ENCODE results near the gene CNTROB.

The CNTROB gene

GRCh38 chr17:7894226-7894625 lies 37.8 kb upstream of the CNTROB start:
- DNase-seq (ENCODE audit: low read depth), result no peak
- H3K4me3 ChIP-seq (ENCODE audit: low read depth, low read length), result no peak overlapping the region
- TF ChIP-seq, protein P1, sequence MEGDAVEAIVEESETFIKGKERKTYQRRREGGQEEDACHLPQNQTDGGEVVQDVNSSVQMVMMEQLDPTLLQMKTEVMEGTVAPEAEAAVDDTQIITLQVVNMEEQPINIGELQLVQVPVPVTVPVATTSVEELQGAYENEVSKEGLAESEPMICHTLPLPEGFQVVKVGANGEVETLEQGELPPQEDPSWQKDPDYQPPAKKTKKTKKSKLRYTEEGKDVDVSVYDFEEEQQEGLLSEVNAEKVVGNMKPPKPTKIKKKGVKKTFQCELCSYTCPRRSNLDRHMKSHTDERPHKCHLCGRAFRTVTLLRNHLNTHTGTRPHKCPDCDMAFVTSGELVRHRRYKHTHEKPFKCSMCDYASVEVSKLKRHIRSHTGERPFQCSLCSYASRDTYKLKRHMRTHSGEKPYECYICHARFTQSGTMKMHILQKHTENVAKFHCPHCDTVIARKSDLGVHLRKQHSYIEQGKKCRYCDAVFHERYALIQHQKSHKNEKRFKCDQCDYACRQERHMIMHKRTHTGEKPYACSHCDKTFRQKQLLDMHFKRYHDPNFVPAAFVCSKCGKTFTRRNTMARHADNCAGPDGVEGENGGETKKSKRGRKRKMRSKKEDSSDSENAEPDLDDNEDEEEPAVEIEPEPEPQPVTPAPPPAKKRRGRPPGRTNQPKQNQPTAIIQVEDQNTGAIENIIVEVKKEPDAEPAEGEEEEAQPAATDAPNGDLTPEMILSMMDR (IDR thresholded peaks at IDR 0.05; ENCODE audit: low read depth, low read length, missing control alignments), result no peak

- no peak for DNase-seq (ENCODE audit: low read depth)
- TF ChIP-seq, protein P1 (IDR thresholded peaks at IDR 0.05; ENCODE audit: low read depth, low read length, missing control alignments), result no peak
- no peak overlapping the region for H3K4me3 ChIP-seq (ENCODE audit: low read depth, low read length)
Measured at GRCh38 chr17:7894866-7895265, 37.1 kb upstream of the CNTROB start.

DNA sequence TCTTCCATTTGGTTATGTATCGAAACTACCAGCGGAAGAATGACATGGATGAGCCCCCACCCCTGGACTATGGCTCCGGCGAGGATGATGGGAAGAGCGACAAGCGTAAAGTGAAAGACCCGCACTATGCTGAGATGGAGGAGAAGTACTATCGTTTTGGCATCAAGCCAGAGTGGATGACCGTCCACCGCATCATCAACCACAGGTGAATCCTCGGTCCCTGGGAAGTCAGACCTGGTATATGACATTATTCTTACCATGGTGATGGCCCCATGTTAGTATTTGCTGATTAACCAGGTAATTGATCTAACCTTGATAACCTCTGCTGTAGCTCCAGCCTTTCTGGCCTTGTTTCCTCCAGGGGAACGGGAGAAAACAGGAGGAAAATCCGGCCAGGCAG lies 34.9 kb upstream of the CNTROB start:
- no peak for DNase-seq (ENCODE audit: low read depth)
- TF ChIP-seq, protein P1 (IDR thresholded peaks at IDR 0.05; ENCODE audit: low read depth, low read length, missing control alignments), result no peak
- H3K4me3 ChIP-seq (ENCODE audit: low read depth, low read length), result no peak overlapping the region

- no peak for DNase-seq (ENCODE audit: low read depth)
- H3K4me3 ChIP-seq (ENCODE audit: low read depth, low read length), result no peak overlapping the region
Measured at GRCh38 chr17:7897773-7898172, 34.2 kb upstream of the CNTROB start.

DNA sequence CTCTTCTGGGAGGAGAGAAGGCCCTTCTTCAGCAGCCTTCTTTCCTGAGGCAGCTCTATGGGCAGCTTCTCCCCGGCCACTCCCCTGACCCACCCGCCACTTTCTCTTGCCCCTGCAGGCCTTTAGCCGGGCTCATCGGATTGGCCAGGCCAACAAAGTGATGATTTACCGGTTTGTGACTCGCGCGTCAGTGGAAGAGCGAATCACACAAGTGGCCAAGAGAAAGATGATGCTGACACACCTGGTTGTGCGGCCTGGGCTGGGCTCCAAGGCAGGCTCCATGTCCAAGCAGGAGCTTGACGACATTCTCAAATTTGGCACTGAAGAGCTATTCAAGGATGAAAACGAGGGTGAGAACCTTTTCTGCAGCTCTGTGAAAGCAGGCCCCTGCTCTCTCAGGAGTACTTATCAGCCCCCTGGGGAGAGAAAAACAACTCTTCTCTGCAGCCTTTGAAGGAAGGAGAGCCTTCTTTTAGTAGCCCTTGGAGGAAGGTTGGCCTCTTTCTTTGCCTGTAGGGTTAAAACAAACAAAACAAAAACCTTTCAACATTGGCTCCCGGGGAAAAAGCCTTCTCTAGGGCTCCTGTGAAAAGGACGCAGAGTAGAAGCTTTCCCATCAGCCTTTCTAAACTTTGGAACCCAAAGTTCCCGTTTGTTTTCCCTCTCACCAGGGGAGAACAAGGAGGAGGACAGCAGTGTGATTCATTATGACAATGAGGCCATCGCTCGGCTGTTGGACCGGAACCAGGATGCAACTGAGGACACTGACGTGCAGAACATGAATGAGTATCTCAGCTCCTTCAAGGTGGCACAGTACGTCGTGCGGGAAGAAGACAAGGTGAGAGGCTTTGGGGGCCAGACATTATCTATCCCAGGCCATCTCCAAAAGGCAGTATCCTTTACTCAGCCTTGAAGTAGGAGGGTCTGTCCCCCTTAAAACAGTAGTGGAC lies 28.6 kb upstream of the CNTROB start:
- H3K4me3 ChIP-seq (ENCODE audit: low read depth, low read length), result no peak overlapping the region
- no peak for DNase-seq (ENCODE audit: low read depth)
- TF ChIP-seq, protein P1 (IDR thresholded peaks at IDR 0.05; ENCODE audit: low read depth, low read length, missing control alignments), result no peak

More at GRCh38 chr17:7897773-7898172, 34.2 kb upstream of the CNTROB start:
- TF ChIP-seq, protein P1 (IDR thresholded peaks at IDR 0.05; ENCODE audit: low read depth, low read length, missing control alignments), result no peak

DNA sequence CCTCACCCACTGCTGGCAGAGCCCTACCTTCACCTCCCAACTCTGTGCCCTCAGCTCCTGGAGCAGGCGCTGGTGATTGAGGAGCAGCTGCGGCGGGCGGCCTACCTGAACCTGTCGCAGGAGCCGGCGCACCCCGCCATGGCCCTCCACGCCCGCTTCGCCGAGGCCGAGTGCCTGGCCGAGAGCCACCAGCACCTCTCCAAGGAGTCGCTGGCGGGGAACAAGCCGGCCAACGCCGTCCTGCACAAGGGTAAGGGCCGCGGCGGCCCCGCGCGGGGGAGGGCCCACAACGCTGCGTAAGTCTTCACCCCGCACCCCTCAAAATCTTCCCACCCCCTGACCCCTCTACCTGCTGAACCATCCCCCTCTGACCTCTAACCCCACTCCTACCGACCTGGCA lies 22.9 kb upstream of the CNTROB start:
- H3K4me3 ChIP-seq (ENCODE audit: low read depth, low read length), result no peak overlapping the region
- TF ChIP-seq, protein P1 (IDR thresholded peaks at IDR 0.05; ENCODE audit: low read depth, low read length, missing control alignments), result no peak
- no peak for DNase-seq (ENCODE audit: low read depth)
